ENCODE measurements around the gene CLASP1.
"Not testable (repeated sequence)": the region's sequence is repeated elsewhere in the genome, so short reads cannot be mapped to it uniquely, and the experiment has no call there.

Gene CLASP1

GRCh38 chr2:121405233-121405632 is 244.0 kb downstream of the CLASP1 start:
- DNase-seq: no peak

GRCh38 chr2:121400201-121400600 is 249.1 kb downstream of the CLASP1 start:
- DNase-seq: no peak

- no peak for DNase-seq
Measured at GRCh38 chr2:121398853-121399252, 250.4 kb downstream of the CLASP1 start.

- no peak for DNase-seq
Measured at GRCh38 chr2:121390082-121390692, 259.1 kb downstream of the CLASP1 start.

- no peak for DNase-seq
Measured at GRCh38 chr2:121388371-121388770, 260.9 kb downstream of the CLASP1 start.

GRCh38 chr2:121387591-121388325 is 261.5 kb downstream of the CLASP1 start:
- no peak for DNase-seq

- no peak for DNase-seq
Measured at GRCh38 chr2:121386707-121387106, 262.6 kb downstream of the CLASP1 start.

- no peak for DNase-seq
Measured at GRCh38 chr2:121386102-121386501, 263.2 kb downstream of the CLASP1 start.

- no peak for DNase-seq
Measured at GRCh38 chr2:121382744-121383143, 266.5 kb downstream of the CLASP1 start.

- DNase-seq: no peak
Measured at GRCh38 chr2:121377646-121378045, 271.6 kb downstream of the CLASP1 start.

GRCh38 chr2:121376535-121377250 is 272.6 kb downstream of the CLASP1 start:
- DNase-seq: no peak

- DNase-seq: no peak
Measured at GRCh38 chr2:121375621-121376159, 273.6 kb downstream of the CLASP1 start.

- DNase-seq: not testable (repeated sequence)
Measured at GRCh38 chr2:121374412-121375075, 274.7 kb downstream of the CLASP1 start.

GRCh38 chr2:121372721-121373353 is 276.4 kb downstream of the CLASP1 start:
- no peak for DNase-seq

GRCh38 chr2:121372082-121372481 is 277.2 kb downstream of the CLASP1 start:
- no peak for DNase-seq

- DNase-seq: no peak
Measured at GRCh38 chr2:121368836-121369235, 280.4 kb downstream of the CLASP1 start.

- DNase-seq: no peak
Measured at GRCh38 chr2:121368155-121368554, 281.1 kb downstream of the CLASP1 start.

GRCh38 chr2:121367246-121367900 is 281.9 kb downstream of the CLASP1 start:
- no peak for DNase-seq

- no peak for DNase-seq
Measured at GRCh38 chr2:121366040-121366439, 283.2 kb downstream of the CLASP1 start.

- no peak for DNase-seq
Measured at GRCh38 chr2:121365061-121365460, 284.2 kb downstream of the CLASP1 start.

- DNase-seq: no peak
Measured at GRCh38 chr2:121363632-121364420, 285.4 kb downstream of the CLASP1 start.

All from NCI-H1694 treated with DMSO at 0.1 percent for 48 hours (cell line).